ENCODE results near the gene CARNS1. TPM values are rescaled to one million over a fixed set of nuclear protein-coding genes. Genes with fewer than 3 reads are reported as not detected.

The CARNS1 gene
- total and polyA plus RNA-seq, 2 of the 13 experiments (the other 11 are each of a cell fraction or from before 2014, with no cell fraction given), result not detected

DNA sequence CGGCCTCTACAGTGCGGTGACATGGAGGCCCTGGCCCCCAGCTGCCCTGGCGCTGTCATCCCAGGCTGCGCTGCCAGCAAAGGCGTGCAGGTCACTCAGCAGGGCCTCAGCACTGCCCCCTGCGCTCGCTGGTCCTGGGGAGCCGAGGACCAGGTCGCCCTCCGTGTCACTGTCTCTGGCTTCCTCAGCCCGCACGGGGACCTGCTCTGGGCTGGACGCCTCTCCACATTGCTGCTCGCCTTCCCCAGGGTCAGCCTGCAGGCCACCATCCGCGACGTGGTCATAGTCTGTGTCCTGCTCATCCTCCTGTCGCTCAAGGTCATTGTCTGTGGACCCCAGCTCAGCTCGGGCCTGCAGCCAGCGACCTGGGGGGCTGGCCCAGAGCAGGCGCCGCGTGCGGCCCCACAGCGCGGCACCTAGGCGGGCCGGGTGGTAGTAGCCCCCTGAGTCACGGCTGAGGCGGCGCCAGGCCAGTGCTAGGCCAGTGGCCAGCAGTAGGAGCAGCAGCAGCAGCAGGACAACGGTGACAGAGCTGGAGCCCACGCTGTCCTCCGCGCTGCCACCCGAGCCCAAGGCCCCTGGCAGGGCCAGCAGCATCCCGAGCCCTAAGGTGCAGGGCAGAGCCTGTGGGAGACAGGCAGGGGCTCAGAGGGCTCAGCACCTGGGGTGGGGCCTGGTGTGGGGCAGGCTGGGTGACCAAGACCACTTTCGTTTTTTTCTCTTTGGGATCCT is 20.4 kb downstream of the CARNS1 start:
- FAIRE-seq (no peak), DNase-seq (ENCODE audit: low spot score) (no peak), ATAC-seq (no peak)
- Histone ChIP-seq H2AFZ (ENCODE audit: low read length) (no peak overlapping the region), H3K4me1 (ENCODE audit: insufficient read depth, low read length) (no peaks in the 10 kb centered on the region), H3K27me3 (ENCODE audit: control insufficient read depth in 1 of 2, insufficient read depth in 2 of 2, low read length in 2 of 2) (no peaks in the 10 kb centered on the region), H3K9ac (ENCODE audit: insufficient read depth, low read depth, low read length) (no peak overlapping the region), H3K27ac (ENCODE audit: extremely low read length, insufficient read depth, low read length) (no peak overlapping the region), H3K36me3 (replicated peaks in 1 of 2; ENCODE audit: control insufficient read depth in 1 of 2, insufficient read depth in 2 of 2, low read length in 2 of 2) (peaks cover 15 to 28% of the 10 kb centered on the region in 2 experiments; a peak in 4 of 5 replicates), H3K79me2 (ENCODE audit: insufficient read depth, low read length) (no peaks in the 10 kb centered on the region), H4K20me1 (ENCODE audit: insufficient read depth, low read length) (no peaks in the 10 kb centered on the region), H3K4me3 (replicated peaks in 1 of 3; ENCODE audit: insufficient read depth in 1 of 3, low read depth in 2 of 3, low read length in 3 of 3) (no peak overlapping the region), H3K9me3 (ENCODE audit: low read length) (no peaks in the 10 kb centered on the region), H3K4me2 (ENCODE audit: low read depth, low read length) (no peak overlapping the region)
- ChIA-PET CTCF (ENCODE audit: low intra/inter-chr PET ratio, low total read pairs) (no interaction called here), POLR2A (no interaction called here)
- TF ChIP-seq RBFOX2 (IDR thresholded peaks at IDR 0.05; ENCODE audit: low read depth, low read length) (peak; percentile 71), AGO1 (IDR thresholded peaks at IDR 0.05; ENCODE audit: low read depth, low read length, poor library complexity, severe bottlenecking) (peak; percentile 36), ZNF768 (CRISPR knock-in tag; IDR thresholded peaks at IDR 0.05) (0 out of 2 replicates have a peak, but pooled peaks have one; percentile 25), AGO2 (optimal IDR thresholded peaks at IDR 0.05; ENCODE audit: low read depth, low read length) (peak; percentile 88)
- TF ChIP-seq, protein P1, sequence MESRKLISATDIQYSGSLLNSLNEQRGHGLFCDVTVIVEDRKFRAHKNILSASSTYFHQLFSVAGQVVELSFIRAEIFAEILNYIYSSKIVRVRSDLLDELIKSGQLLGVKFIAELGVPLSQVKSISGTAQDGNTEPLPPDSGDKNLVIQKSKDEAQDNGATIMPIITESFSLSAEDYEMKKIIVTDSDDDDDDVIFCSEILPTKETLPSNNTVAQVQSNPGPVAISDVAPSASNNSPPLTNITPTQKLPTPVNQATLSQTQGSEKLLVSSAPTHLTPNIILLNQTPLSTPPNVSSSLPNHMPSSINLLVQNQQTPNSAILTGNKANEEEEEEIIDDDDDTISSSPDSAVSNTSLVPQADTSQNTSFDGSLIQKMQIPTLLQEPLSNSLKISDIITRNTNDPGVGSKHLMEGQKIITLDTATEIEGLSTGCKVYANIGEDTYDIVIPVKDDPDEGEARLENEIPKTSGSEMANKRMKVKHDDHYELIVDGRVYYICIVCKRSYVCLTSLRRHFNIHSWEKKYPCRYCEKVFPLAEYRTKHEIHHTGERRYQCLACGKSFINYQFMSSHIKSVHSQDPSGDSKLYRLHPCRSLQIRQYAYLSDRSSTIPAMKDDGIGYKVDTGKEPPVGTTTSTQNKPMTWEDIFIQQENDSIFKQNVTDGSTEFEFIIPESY (CRISPR knock-in tag; IDR thresholded peaks at IDR 0.05), result 0 out of 2 replicates have a peak, but pooled peaks have one; percentile 11
- TF ChIP-seq, protein P2, sequence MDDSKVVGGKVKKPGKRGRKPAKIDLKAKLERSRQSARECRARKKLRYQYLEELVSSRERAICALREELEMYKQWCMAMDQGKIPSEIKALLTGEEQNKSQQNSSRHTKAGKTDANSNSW (CRISPR knock-in tag; IDR thresholded peaks at IDR 0.05; ENCODE audit: borderline replicate concordance), result no peak
- intact Hi-C loops (cut with micrococcal nuclease; ENCODE audit: unreplicated experiment), result no loop called here
- WGBS (ENCODE audit: low lambda C conversion rate), result 89% methylated on average over 2 of the region's 38 CpGs
- no TSS peak for BruUV-seq (replicated peaks)
- in situ Hi-C loops (cut with HindIII; ENCODE audit: extremely low pct_ligation_motif_present, low pct_unique_long_range_greater_than_20kb), result no loop called here
